Stimulated activated CD8-positive, alpha-beta memory T cell treated with anti-CD3 and anti-CD28 coated beads, Interleukin-15, amount 100 ng/mL, for 4 hours (primary cell): ENCODE measurements around the gene MBNL1.
"Not testable (repeated sequence)": the region's sequence is repeated elsewhere in the genome, so short reads cannot be mapped to it uniquely, and the experiment has no call there.

ENCODE experiments used
- DNase-seq, 2 donors: peaks; one replicate each; pipeline ENCODE4 v3.0.0-alpha.2; 2020; ENCODE audit warnings: low read depth in 2 of 2

MBNL1 gene

DNA sequence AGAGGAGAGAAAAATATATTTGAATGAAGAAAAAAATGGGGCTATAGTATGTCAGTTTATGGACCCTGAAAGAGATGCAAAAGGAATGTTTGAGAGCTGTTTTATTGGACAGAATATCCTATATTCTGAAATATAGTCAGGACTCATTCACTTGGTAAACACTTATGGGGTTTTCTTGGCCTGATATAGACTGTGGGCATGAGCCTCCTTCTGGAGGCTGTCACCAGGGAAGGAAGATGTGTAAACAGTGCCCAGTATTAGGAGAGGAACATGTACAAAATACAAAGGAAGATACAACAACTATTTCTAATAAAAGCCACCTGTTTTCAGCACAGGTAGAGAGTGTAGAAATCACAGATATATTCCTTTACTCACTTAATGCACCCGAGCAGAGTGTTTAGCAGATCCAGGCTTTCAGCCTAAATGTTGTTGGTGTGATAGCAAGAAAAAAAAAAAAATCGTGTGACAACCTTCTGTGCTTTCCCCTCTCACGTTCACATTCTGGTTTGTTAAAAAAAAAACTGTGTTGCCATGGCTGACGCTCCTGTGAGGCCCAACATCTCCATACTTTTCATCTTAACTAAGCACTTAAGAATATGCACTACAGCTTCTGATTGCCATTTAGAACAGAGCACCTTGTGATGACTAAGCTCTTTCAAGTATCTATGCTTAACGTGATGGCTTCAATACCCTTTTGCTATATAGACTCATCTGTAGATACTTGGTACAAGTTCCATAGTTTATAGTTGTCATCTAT, 134.1 kb downstream of the MBNL1 start:
- no peak for DNase-seq

DNA sequence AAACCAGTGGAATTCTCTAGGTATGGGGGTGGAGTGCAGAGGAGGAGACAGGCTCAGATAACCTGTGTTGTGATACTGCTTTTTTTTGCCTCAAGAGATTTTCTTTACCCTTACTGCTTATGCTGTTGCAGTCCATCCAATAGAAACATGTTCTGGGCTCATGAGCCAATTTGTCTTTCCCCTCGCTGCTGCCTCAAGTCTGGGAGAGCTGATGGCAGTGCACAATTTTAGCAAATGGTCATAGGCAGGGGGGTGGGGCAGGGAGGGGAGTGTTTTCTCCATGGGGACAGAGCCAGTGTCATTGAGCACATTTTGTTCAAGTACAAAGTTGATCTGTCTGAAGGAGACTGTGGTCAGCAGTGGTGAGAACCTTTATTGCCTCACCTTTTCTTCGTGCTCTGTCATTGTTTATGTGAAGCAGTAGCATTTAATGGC, 134.9 kb downstream of the MBNL1 start:
- no peak for DNase-seq

DNA sequence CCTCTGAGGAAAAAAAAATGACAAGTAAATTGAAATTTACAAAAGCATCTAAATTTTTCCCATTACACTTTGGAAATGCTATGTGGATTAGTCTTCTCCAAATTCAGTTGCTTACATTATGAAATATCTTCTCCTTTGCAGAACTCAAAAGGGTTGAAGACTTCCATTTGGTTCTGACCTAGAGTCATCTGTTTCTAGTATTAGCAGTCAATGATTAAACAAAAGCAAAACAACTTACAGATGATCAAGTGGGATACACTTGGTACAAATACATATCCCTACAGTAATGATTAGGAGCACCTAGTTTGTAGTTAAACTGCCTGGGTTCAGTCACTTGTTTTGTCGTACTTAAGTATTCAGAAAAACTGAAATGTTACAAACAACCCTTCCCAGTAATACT, 136.2 kb downstream of the MBNL1 start:
- DNase-seq, result no peak

DNA sequence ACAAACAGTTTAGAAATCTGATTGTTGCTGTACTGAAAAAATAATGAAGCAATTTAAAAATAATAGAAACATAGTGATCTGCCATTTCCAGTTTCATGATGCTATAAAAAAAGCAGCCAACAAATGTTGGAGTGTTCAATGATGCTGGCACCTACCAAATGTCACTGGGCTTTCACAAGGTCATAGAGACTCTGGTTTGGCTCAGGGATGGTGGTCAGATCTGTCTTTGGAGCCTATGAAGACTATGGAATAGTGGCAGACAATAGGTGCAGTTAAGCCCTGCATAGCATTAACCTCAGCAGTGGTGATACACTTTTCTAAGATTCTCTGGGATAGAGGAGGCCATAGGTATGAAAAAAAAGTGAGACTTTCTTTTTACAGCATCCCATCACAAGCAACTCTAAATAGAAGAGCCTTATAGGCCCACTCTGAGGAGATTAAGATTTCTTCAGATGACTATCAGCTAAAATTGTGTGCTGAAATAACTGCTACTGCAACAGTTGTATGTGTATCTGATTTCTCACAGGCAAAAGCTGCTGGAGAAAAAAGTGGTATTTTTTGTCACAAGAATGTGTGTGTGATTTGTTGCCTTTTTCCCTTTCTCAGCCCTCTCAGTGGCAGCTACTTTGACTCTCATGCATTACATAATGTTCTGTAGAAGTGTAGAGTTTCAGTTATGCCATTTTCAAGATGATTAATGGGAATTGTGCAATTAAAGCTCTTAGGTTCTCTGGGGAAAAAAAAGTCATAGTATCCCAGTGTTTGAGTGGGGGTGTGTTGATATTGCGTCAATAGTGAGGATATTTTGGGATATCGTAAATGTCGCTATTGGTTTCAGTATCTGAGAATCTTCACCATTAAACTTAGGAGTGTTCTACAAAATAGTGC, 137.4 kb downstream of the MBNL1 start:
- DNase-seq, result no peak

DNA sequence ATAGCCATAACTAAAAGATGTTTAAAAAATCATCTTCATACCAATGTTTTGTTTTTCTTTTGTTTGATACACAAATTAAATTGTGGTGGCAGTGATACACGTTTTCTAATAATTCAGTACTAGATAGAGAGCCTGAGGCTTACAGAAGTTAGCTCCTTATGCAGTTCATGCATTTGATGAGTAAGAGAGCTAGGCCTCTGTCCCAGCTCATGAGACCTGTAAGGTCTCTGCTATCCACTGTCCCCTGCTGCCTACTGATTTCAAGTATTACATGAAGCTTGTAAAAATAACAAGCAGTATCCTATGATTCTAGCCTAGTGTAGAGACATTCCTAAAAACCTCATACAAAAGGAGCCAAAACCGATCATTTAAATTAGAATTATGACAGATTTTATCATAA, 144.5 kb downstream of the MBNL1 start:
- DNase-seq, result no peak

DNA sequence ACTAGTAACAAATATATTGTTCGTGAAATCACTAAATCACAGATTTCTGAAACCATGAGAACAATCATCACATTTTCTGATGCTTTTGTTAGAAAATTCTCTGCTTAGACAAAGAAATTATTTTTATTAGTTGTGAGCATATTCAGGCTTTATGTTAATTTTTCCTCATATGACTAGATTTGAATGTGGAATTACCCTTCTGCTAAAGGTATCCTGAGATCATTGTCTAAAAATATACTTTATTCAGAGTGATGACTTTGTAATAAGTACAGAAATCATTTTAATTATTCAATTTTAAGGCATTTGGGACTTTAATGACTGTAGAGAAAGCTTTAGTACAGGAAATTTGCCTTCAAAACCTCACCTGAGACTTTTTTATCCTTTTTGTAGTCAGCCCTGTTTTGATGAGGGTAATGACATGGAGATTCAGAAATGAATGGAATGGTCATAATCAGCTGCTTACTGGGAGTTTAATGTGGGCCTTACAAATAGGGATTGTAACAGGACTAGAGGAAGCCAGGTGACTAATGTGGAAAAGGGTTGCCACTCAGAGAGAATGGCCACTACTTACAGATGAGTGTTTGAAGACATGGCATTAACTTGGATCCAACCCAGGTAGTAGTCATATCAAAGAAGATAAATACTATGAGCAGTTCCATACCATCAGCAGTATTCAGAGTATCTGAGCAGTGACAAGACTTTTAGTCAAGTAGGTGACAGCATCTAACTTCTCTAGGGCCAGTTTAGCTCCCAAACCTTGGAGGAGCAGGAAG, 148.3 kb downstream of the MBNL1 start:
- no peak for DNase-seq

DNA sequence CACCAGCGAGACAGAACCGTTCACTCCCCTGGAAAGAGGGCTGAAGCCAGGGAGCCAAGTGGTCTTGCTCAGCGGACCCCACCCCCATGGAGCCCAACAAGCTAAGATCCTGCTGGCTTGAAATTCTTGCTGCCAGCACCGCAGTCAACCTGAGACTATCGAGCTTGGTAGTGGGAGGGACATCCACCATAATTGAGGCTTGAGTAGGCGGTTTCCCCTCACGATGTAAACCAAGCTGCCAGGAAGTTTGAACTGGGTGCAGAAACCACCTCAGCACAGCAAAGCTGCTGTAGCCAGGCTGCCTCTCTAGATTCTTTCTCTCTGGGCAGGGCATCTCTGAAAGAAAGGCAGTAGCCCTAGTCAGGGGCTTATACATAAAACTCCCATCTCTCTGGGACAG, 151.0 kb downstream of the MBNL1 start:
- no peak for DNase-seq

DNA sequence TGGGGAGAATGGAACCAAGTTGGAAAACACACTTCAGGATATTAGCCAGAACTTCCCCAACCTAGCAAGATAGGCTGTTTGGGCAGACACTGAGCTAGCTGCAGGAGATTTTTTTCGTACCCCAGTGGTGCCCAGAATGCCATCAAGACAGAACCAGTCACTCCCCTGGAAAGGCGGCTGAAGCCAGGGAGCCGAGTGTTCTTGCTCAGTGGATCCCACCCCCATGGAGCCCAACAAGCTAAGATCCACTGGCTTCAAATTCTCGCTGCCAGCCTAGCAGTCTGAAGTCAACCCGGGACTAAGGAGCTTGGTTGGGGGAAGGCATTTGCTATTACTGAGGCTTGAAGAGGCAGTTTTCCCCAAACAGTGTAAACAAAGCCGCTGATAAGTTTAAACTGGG, 152.4 kb downstream of the MBNL1 start:
- DNase-seq, result no peak

DNA sequence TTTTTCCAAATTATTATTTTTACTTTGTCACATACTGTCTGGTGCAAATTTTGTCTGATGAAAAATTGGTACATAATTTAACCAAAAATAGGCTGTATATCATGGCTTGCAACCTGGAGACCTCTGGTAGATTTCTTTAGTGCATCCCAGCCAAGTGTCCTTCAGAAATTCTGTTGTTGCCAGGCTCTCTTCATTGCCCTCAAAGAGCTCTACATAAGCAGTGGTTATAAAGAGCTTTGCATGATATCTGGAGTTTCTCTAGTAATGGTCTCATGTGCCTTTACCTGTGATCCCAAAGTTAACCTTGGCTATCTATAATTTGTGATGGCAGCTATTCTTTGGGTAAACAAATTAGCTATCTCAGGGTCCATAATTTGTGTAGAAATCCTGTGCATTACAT, 157.7 kb downstream of the MBNL1 start:
- DNase-seq, result no peak

DNA sequence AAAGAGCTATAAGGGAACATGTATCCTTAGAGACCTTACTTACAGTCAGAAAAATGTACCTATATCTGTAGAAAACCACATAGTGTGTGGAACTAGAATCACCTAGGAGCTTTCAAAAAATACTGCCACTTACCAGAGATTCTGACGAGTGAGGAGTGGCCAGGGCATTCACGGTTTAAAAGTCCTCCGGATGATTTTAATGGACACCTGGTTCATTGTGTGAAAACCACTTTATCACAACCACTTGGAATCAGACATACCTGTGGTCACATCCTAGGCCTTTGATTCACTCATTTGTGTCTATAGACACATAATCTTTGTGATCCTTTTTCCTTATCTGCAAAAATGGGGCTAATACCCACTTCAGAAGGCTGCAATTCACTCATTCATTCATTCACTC, 159.8 kb downstream of the MBNL1 start:
- DNase-seq, result no peak

DNA sequence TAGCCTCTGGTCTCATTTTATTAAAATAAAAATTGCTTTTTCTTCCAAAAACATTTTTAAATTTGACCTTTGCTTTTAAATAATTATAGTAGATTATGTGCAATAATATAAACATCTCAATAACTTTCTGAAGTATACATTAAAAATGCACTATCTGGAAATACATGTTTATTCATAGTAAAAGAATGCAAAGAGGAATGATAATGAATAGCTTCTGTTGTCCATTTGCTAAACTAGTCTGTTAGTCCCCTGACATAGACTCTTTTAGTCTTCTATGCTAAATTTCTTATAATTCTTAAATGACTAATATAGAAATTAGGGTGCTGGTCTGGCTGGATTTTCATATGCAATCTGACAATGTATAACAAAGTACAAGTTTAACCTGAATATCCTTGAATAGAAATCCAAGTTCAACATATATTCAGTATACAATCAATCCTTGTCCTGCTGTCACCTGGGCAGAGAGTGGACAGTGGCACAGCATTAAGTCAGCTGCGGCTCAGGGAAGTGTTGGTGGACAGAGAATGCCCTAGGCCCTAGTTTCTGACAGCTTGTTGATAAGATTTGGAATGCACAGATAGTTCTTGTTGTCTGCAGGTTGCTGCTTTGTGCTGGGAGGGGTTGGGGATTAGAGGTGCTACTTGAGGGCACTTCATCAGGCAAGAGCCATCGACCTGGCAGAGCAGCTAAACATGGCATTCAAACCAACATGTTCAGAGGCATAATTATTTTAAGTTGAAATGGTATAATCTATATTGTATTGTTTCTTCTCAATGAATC, 161.7 kb downstream of the MBNL1 start:
- no peak for DNase-seq

DNA sequence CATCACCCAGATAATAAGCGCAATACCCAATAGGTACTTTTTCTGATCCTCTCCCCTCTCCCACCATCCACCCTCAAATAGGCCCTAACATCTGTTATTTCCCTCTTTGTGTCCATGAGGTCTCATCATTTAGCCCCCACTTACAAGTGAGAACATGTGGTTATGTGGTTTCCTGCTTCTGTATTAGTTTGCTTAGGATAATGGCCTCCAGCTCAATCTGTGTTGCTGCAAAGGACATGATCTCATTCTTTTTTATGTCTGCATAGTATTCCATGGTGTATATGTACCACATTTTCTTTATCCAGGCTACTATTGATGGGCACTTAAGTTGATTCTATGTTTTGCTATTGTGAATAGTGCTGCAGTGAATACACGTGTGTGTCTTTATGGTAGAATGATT, 165.4 kb downstream of the MBNL1 start:
- DNase-seq, result no peak

DNA sequence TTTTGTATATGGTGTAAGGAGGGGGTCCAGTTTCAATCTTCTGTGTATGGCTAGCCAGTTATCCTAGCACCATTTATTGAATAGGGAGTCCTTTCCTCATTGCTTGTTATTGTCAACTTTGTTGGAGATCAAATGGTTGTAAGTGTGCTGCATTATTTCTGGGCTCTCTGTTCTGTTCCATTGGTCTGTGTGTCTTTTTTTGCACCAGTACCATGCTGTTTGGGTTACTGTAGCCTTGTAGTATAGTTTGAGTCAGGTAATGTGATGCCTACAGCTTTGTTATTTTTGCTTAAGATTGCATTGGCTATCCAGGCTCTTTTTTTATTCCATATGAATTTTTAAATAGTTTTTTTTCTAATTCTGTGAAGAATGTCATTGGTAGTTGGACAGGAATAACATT, 166.5 kb downstream of the MBNL1 start:
- DNase-seq, result not testable (repeated sequence)

DNA sequence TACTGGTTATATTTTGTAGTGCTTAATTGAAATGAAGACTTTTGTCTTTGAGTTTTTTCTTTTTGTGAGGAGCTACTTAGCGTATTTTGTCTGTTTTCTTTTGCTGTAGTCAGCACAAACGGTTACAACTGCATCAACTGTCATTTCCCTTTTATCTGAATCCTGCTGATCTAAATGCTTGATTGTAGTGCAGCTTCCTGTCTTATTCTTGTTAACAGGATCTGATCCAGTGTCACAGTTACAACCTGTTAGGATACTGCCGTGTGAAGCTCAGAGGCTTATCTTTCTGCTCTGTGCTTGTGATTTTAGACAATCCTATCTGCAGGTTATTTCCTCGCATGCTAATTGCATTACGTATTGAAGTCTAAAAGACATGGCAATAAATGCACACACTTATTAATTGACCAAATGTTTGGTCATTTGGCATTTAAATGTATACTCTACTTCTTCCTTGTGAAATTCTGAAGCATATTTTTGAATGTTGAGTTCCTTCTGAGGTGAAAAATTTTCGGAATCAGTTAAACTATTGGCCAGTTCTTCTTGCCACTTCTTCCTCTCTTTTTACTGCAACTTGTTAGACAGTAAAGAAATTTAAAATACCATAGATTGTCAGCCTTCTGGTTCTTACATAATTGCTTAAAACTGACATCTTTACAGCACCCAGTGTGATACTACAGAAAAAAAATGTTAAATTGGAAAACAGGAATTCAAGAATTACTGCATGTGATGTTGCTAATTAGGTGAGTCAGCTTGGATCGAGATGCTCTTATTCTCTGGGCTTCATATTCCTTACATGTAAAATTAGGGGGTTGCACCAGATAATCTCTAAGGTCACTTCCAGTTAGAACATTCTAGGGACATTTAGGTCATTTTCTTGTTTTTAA, 168.2 kb downstream of the MBNL1 start:
- no peak for DNase-seq

DNA sequence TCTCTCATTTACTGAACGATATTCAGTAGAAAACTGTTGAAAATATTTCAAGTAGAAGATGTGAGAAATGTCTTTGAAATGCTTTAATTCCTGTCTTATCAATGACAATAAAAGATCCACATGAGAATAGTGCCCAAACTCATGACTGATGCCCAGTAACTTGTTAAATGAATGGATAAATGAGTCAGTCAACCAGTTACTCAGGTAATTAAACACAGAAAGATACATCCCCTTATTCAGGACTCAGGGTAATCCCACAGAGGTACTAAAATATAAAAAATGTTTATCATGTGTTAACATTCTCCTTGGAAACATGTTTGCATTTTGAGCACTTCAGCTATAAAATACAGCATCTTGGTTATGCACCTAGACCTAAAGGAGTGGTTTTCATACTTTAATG, 169.5 kb downstream of the MBNL1 start:
- DNase-seq, result no peak

DNA sequence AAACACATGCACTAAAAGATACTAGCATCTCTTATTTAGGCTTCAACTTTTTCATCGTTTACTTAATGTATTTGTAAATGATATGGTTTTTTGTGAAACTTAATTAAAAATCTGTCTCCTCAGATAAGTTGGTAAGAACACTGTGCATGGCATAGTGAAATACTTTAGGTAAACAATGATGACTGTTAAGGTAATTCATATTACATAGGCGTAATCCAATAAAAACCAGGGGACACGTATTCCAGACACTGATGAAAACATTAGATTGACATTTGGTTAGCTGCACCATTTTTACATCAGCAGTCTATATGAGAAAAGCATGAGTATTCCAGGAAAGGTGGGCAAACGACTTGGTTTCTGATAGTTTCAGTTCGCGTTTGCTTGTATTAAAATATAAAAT, 170.0 kb downstream of the MBNL1 start:
- DNase-seq, result no peak

DNA sequence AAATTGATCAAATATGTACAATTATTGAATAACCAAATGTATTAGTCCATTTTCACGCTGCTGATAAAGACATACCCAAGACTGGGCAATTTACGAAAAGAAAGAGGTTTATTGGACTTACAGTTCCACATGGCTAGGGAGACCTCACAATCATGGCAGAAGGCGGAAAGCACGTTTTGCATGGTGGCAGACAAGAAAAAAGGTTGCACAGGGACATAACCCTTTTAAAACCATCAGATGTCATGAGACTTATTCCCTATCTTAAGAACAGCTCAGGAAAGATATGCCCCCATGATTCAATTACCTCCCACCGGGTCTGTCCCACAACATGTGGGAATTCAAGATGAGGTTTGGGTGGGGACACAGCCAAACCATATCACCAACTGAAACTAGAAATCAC, 171.5 kb downstream of the MBNL1 start:
- DNase-seq, result not testable (repeated sequence)

DNA sequence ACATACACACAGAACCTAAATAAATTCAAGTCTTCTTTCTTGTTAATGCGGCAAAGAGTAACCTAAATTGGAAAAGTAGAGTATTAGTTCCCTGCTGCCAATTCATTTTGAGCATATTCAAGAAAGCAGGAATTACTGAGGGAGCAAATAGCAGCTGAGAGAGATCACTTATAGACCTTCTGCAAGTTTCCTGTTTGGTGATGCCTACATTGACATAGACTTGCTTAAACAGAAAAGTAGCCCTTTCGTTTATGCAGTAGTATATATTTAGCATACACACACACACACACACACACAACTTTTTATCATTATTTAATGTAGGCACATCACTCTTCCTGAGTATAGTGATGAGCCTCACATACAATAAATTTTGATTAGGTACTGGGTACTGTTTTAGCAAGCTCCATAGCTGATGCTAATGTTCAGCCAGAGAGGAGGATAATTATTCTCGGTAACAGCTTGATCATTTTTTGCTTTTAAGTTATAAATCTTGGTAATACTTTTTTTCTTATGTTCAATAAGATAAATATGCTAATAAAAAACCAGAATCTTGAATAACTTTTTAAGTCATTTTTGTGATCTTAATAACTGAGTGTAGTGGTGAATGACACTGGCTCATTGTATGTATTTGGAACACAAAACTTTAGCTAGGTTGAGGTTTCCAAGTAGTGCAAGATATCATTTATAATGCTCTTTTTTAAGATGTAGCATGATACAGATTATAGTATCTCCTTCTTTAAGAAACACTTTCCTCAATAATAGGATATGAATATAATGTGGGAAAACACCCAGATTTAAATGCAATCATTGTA, 174.7 kb downstream of the MBNL1 start:
- no peak for DNase-seq

DNA sequence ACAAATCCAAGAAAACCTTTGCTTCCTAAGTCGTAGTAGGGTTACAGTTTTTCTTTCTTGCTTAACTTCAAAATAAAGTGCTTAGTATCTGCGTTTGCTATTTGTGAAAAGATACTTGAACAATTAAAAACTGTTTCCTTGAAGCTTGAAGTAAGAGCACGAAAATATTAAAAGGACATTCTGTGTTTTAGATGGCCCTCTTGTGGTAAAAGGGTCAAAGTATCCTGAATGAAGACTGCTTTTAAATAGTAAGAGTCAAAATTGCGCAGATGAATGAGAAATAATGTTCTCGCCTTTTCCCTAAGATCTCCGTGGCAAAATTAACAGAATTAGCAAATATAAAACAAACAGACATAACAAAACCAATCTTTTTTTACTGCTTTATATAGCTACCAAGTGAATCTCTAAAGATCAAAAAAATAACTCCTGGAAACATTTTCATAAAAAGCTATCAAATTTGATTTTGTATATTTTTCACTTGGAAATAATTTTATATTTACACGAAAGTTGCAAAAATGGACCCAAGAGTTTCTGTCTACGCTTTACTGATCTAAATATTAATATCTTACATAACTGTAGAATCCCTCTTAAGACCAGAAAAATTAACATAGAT, 175.4 kb downstream of the MBNL1 start:
- no peak for DNase-seq
